ENCODE data around the gene APOF. TPM values are rescaled to one million over a fixed set of nuclear protein-coding genes. Genes with fewer than 3 reads are reported as not detected.

APOF gene
- total RNA-seq, 4 donors from 2014 or later: 0.27 TPM; not detected in 3

- no peak overlapping the region for H3K27ac ChIP-seq
- H3K9me3 ChIP-seq: no peaks in the 10 kb centered on the region
- H3K27me3 ChIP-seq: no peaks in the 10 kb centered on the region
- no peak overlapping the region for H3K4me3 ChIP-seq
- H3K36me3 ChIP-seq: no peaks in the 10 kb centered on the region
- ATAC-seq (no peak), DNase-seq (no peak)
- in situ Hi-C loops (cut with MboI; ENCODE audit: low sequenced_read_pairs in 4 of 4) (no loop called here), intact Hi-C loops (cut with DNase I; ENCODE audit: low total_unique reads) (no loop called here)
- TF ChIP-seq POLR2A (IDR thresholded peaks at IDR 0.05) (no peak), CTCF (IDR thresholded peaks at IDR 0.05 in 4 of 5, conservative IDR thresholded peaks at IDR 0.05 in 1 of 5) (no peak)
- no peaks in the 10 kb centered on the region for H3K4me1 ChIP-seq
Measured at GRCh38 chr12:56377310-56377988, 14.8 kb upstream of the APOF start.

GRCh38 chr12:56375598-56376434 is 13.2 kb upstream of the APOF start:
- DNase-seq (no peak), ATAC-seq (no peak)
- H3K4me1 ChIP-seq: no peaks in the 10 kb centered on the region
- no peaks in the 10 kb centered on the region for H3K9me3 ChIP-seq
- in situ Hi-C loops (cut with MboI; ENCODE audit: low sequenced_read_pairs in 4 of 4): no loop called here
- no peak overlapping the region for H3K27ac ChIP-seq
- H3K36me3 ChIP-seq: no peaks in the 10 kb centered on the region
- H3K4me3 ChIP-seq: no peak overlapping the region
- intact Hi-C loops (cut with DNase I; ENCODE audit: low total_unique reads): no loop called here
- TF ChIP-seq POLR2A (IDR thresholded peaks at IDR 0.05) (no peak), CTCF (IDR thresholded peaks at IDR 0.05 in 4 of 5, conservative IDR thresholded peaks at IDR 0.05 in 1 of 5) (no peak)
- H3K27me3 ChIP-seq: no peaks in the 10 kb centered on the region

- Histone ChIP-seq H3K27ac (no peak overlapping the region), H3K27me3 (no peaks in the 10 kb centered on the region), H3K36me3 (no peaks in the 10 kb centered on the region), H3K4me1 (no peaks in the 10 kb centered on the region), H3K9me3 (no peaks in the 10 kb centered on the region), H3K4me3 (no peak overlapping the region)
- TF ChIP-seq CTCF (IDR thresholded peaks at IDR 0.05 in 4 of 5, conservative IDR thresholded peaks at IDR 0.05 in 1 of 5) (no peak), POLR2A (IDR thresholded peaks at IDR 0.05) (no peak)
- no peak for DNase-seq
- ATAC-seq: no peak
- in situ Hi-C loops (cut with MboI; ENCODE audit: low sequenced_read_pairs in 4 of 4) (no loop called here), intact Hi-C loops (cut with DNase I; ENCODE audit: low total_unique reads) (no loop called here)
Measured at GRCh38 chr12:56374726-56375597, 12.3 kb upstream of the APOF start.

GRCh38 chr12:56373515-56373914 is 10.9 kb upstream of the APOF start:
- Histone ChIP-seq H3K36me3 (no peaks in the 10 kb centered on the region), H3K4me3 (no peak overlapping the region), H3K27me3 (no peaks in the 10 kb centered on the region), H3K4me1 (no peaks in the 10 kb centered on the region), H3K27ac (no peak overlapping the region), H3K9me3 (no peaks in the 10 kb centered on the region)
- intact Hi-C loops (cut with DNase I; ENCODE audit: low total_unique reads) (no loop called here), in situ Hi-C loops (cut with MboI; ENCODE audit: low sequenced_read_pairs in 4 of 4) (no loop called here)
- no peak for DNase-seq
- no peak for TF ChIP-seq POLR2A (IDR thresholded peaks at IDR 0.05)
- TF ChIP-seq CTCF (IDR thresholded peaks at IDR 0.05 in 4 of 5, conservative IDR thresholded peaks at IDR 0.05 in 1 of 5): no peak
- ATAC-seq: no peak

Measured in gastrocnemius medialis (tissue), 4 donors.